ENCODE data around the gene TMEM131L. TPM values are rescaled to one million over a fixed set of nuclear protein-coding genes. Genes with fewer than 3 reads are reported as not detected.

TMEM131L gene
- total and polyA plus RNA-seq, 4 donors: 4.9 to 41.3 (median 12.9) TPM

DNA sequence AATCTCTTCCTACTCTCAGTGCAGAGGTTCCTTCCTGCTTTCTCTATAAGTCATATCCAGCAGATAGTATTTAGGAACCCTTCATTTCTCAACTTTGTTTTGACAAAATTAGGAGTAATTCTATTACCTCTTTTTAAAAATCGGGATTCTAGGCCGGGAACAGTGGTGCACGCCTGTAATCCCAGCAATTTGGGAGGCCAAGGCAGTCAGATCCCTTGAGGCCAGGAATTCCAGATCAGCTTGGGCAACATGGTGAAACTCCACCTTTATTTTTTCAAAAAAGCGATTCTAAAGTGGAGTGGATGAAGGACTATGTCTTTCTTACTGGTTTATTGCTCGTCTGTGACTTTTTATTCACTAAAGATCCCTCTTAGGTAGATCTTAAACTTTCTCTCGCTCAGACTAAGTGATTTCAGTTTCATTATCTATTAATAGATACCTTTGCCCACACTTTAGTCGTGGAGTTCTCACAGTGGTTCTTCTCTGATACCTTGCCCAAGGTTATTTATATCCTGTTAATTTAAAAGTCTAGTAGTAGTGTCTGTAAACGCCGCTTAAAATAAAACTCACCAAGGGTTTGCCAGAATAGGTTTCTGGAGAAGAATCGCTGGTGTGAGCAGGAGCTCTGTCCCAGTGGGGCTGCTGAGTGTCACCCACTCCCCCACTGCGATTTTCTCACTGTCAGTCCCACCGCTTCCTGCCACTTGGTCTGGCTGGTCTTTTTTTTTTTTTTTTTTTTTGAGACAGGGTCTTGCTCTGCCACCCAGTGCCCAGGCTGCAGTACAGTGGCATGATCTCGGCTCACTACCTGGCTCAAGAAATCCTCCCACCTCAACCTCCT lies 27.0 kb upstream of the TMEM131L start:
- Histone ChIP-seq H3K4me1 (ENCODE audit: control insufficient read depth in 4 of 4, insufficient read depth in 4 of 4, low read length in 3 of 4) (no peaks in the 10 kb centered on the region), H3K9me3 (ENCODE audit: control insufficient read depth in 4 of 4, low read length in 3 of 4) (no peaks in the 10 kb centered on the region), H3K4me3 (ENCODE audit: low read depth in 1 of 3, low read length in 3 of 3) (peak overlapping the region in 2 of 3 donors; percentile 41 to 45), H3K27me3 (ENCODE audit: control insufficient read depth in 4 of 4, insufficient read depth in 4 of 4, low read length in 3 of 4) (no peaks in the 10 kb centered on the region), H3K9ac (ENCODE audit: low read depth in 1 of 2, low read length in 2 of 2) (peak overlapping the region; percentile 86 to 95), H3K36me3 (ENCODE audit: control insufficient read depth in 4 of 4, insufficient read depth in 3 of 4, low read depth in 1 of 4, low read length in 3 of 4) (no peaks in the 10 kb centered on the region), H3K27ac (ENCODE audit: low read depth in 1 of 2, low read length in 2 of 2) (peak overlapping the region; percentile 79 to 85)
- no peak for DNase-seq (ENCODE audit: low spot score)
- WGBS: 36% methylated on average over 13 of the region's 13 CpGs
- TF ChIP-seq, protein P1, sequence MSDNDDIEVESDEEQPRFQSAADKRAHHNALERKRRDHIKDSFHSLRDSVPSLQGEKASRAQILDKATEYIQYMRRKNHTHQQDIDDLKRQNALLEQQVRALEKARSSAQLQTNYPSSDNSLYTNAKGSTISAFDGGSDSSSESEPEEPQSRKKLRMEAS (IDR thresholded peaks at IDR 0.05): no peak
- TF ChIP-seq HNF4A (conservative IDR thresholded peaks at IDR 0.05) (no peak), CTCF (IDR thresholded peaks at IDR 0.05; ENCODE audit: low read depth, low read length, missing input control) (no peak), RXRA (IDR thresholded peaks at IDR 0.05) (no peak), FOXA1 (IDR thresholded peaks at IDR 0.05) (no peak)
- TF ChIP-seq, protein P2, sequence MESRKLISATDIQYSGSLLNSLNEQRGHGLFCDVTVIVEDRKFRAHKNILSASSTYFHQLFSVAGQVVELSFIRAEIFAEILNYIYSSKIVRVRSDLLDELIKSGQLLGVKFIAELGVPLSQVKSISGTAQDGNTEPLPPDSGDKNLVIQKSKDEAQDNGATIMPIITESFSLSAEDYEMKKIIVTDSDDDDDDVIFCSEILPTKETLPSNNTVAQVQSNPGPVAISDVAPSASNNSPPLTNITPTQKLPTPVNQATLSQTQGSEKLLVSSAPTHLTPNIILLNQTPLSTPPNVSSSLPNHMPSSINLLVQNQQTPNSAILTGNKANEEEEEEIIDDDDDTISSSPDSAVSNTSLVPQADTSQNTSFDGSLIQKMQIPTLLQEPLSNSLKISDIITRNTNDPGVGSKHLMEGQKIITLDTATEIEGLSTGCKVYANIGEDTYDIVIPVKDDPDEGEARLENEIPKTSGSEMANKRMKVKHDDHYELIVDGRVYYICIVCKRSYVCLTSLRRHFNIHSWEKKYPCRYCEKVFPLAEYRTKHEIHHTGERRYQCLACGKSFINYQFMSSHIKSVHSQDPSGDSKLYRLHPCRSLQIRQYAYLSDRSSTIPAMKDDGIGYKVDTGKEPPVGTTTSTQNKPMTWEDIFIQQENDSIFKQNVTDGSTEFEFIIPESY (IDR thresholded peaks at IDR 0.05): no peak
- TF ChIP-seq, protein P3, sequence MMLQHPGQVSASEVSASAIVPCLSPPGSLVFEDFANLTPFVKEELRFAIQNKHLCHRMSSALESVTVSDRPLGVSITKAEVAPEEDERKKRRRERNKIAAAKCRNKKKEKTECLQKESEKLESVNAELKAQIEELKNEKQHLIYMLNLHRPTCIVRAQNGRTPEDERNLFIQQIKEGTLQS (IDR thresholded peaks at IDR 0.05): no peak

DNA sequence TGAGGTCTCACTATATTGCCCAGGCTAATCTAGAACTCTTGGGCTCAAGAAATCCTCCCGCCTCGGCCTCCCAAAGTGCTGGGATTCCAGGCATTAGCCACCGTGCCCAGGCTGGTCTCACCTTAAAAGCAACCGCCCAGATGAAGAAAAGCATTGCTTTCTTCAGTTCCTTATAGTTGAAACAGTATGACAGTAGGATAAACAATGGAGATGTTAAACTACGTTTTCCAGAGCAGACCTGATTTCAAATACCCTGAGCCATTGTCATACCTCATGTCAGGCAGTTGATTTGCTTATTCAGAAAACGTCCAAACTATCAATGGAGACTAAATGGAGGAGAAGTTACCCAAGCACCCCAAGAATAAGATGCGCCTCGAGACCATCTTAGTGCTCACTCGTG lies 26.3 kb upstream of the TMEM131L start:
- no peaks in the 10 kb centered on the region for H3K9me3 ChIP-seq (ENCODE audit: control insufficient read depth in 4 of 4, low read length in 3 of 4)
- DNase-seq (ENCODE audit: low spot score): no peak
- H3K27ac ChIP-seq (ENCODE audit: low read depth in 1 of 2, low read length in 2 of 2): no peak overlapping the region
- WGBS: 93% methylated on average over 9 of the region's 9 CpGs
- H3K27me3 ChIP-seq (ENCODE audit: control insufficient read depth in 4 of 4, insufficient read depth in 4 of 4, low read length in 3 of 4): no peaks in the 10 kb centered on the region
- no peaks in the 10 kb centered on the region for H3K4me1 ChIP-seq (ENCODE audit: control insufficient read depth in 4 of 4, insufficient read depth in 4 of 4, low read length in 3 of 4)
- H3K4me3 ChIP-seq (ENCODE audit: low read depth in 1 of 3, low read length in 3 of 3): no peak overlapping the region
- H3K36me3 ChIP-seq (ENCODE audit: control insufficient read depth in 4 of 4, insufficient read depth in 3 of 4, low read depth in 1 of 4, low read length in 3 of 4): no peaks in the 10 kb centered on the region
- TF ChIP-seq HNF4G (IDR thresholded peaks at IDR 0.05): no peak
- TF ChIP-seq, protein P1 (IDR thresholded peaks at IDR 0.05): no peak
- H3K9ac ChIP-seq (ENCODE audit: low read depth in 1 of 2, low read length in 2 of 2): no peak overlapping the region

DNA sequence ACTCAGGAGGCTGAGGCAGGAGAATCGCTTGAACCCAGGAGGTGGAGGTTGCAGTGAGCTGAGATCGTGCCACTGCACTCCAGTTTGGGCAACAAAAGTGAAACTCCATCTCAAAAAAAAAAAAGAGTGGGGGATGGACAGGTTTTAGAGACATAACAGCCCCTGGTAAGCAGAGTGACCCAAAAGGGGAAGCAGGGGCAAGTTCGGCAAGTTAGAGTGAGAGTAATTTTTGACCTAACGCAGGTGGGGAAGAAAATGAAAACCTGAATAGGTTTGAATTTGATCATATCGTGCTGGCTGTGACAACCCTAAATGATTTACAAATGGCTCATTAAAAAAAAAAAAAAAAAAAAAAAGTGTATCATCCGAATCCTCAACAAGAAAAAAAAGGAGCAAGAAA lies 25.7 kb upstream of the TMEM131L start:
- Histone ChIP-seq H3K9me3 (ENCODE audit: control insufficient read depth in 4 of 4, low read length in 3 of 4) (no peaks in the 10 kb centered on the region), H3K9ac (ENCODE audit: low read depth in 1 of 2, low read length in 2 of 2) (no peak overlapping the region), H3K27ac (ENCODE audit: low read depth in 1 of 2, low read length in 2 of 2) (no peak overlapping the region), H3K27me3 (ENCODE audit: control insufficient read depth in 4 of 4, insufficient read depth in 4 of 4, low read length in 3 of 4) (no peaks in the 10 kb centered on the region), H3K4me3 (ENCODE audit: low read depth in 1 of 3, low read length in 3 of 3) (no peak overlapping the region), H3K4me1 (ENCODE audit: control insufficient read depth in 4 of 4, insufficient read depth in 4 of 4, low read length in 3 of 4) (no peaks in the 10 kb centered on the region), H3K36me3 (ENCODE audit: control insufficient read depth in 4 of 4, insufficient read depth in 3 of 4, low read depth in 1 of 4, low read length in 3 of 4) (no peaks in the 10 kb centered on the region)
- no peak for TF ChIP-seq FOXA1 (IDR thresholded peaks at IDR 0.05)
- TF ChIP-seq SP1 (IDR thresholded peaks at IDR 0.05): no peak
- TF ChIP-seq CTCF (IDR thresholded peaks at IDR 0.05; ENCODE audit: low read depth, low read length, missing input control): no peak
- TF ChIP-seq HNF4G (IDR thresholded peaks at IDR 0.05): no peak
- TF ChIP-seq YY1 (IDR thresholded peaks at IDR 0.05): no peak
- TF ChIP-seq GABPA (IDR thresholded peaks at IDR 0.05 in 1 of 2, conservative IDR thresholded peaks at IDR 0.05 in 1 of 2): no peak
- TF ChIP-seq, protein P4, sequence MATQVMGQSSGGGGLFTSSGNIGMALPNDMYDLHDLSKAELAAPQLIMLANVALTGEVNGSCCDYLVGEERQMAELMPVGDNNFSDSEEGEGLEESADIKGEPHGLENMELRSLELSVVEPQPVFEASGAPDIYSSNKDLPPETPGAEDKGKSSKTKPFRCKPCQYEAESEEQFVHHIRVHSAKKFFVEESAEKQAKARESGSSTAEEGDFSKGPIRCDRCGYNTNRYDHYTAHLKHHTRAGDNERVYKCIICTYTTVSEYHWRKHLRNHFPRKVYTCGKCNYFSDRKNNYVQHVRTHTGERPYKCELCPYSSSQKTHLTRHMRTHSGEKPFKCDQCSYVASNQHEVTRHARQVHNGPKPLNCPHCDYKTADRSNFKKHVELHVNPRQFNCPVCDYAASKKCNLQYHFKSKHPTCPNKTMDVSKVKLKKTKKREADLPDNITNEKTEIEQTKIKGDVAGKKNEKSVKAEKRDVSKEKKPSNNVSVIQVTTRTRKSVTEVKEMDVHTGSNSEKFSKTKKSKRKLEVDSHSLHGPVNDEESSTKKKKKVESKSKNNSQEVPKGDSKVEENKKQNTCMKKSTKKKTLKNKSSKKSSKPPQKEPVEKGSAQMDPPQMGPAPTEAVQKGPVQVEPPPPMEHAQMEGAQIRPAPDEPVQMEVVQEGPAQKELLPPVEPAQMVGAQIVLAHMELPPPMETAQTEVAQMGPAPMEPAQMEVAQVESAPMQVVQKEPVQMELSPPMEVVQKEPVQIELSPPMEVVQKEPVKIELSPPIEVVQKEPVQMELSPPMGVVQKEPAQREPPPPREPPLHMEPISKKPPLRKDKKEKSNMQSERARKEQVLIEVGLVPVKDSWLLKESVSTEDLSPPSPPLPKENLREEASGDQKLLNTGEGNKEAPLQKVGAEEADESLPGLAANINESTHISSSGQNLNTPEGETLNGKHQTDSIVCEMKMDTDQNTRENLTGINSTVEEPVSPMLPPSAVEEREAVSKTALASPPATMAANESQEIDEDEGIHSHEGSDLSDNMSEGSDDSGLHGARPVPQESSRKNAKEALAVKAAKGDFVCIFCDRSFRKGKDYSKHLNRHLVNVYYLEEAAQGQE (IDR thresholded peaks at IDR 0.05): no peak
- TF ChIP-seq RAD21 (IDR thresholded peaks at IDR 0.05): no peak
- no peak for TF ChIP-seq JUND (IDR thresholded peaks at IDR 0.05)
- TF ChIP-seq HNF4A (conservative IDR thresholded peaks at IDR 0.05): no peak
- no peak for TF ChIP-seq FOXA2 (IDR thresholded peaks at IDR 0.05)
- no peak for TF ChIP-seq EGR1 (IDR thresholded peaks at IDR 0.05; ENCODE audit: low read depth in 2 of 2)
- WGBS: 89% methylated on average over 6 of the region's 6 CpGs
- no peak for DNase-seq (ENCODE audit: low spot score)
